A549 (cell line): ENCODE measurements around the gene SEMA5B. TPM values are rescaled to one million over a fixed set of nuclear protein-coding genes. Genes with fewer than 3 reads are reported as not detected.

Experiments
- ATAC-seq, 2 experiments: fragments of 200-7000 bp in 1 of 2; fragments of >200 bp in 1 of 2; cut with Nextera tagmentation in 1 of 2; cut with Tn5 transposase in 1 of 2; 3 replicates each; pipeline versions ENCODE4 v1.8.0 to v1.9.1; 2018 to 2020; ENCODE audit warnings: mild to moderate bottlenecking in 1 of 2, moderate library complexity in 1 of 2
- CTCF ChIA-PET: fragments of 300-600 bp; sonication (Branson Sonifier 250); formaldehyde crosslinking; extraction: SDS; loops from one replicate; lab custom pipeline; 2021; ENCODE audit warnings: antibody characterized with exemption, inconsistent platforms; lab: Yijun Ruan, JAX
- POLR2A ChIA-PET: fragments of 350-600 bp; formaldehyde crosslinking; extraction: SDS; loops from one replicate; lab custom pipeline; 2021; ENCODE audit warnings: antibody characterized with exemption, inconsistent platforms; lab: Yijun Ruan, JAX
- DNase-seq, 2 experiments: peaks; one replicate each; pipeline versions ENCODE4 v3.0.0 to v3.0.0-alpha.2; 2011 to 2016; ENCODE audit warnings: low read depth in 1 of 2, low spot score in 1 of 2
- FAIRE-seq: peaks from 2 replicates; lab custom pipeline; 2011; peaks lifted over from hg19 to GRCh38; lab: Jason Lieb, UNC
- H3K27ac ChIP-seq, 2 experiments: fragments of >200 bp; sonication (Bioruptor Twin); formaldehyde crosslinking; 3 replicates each; pipeline ENCODE4 v1.5.1; 2016 to 2017
- H3K4me1 ChIP-seq: fragments of >200 bp; sonication (Bioruptor Twin); formaldehyde crosslinking; 3 replicates; pipeline ENCODE4 v1.6.1; 2016
- H3K4me2 ChIP-seq: fragments of >200 bp; sonication (Bioruptor Twin); formaldehyde crosslinking; 3 replicates; pipeline ENCODE4 v1.6.1; 2016
- H3K4me3 ChIP-seq: fragments of >200 bp; sonication (Bioruptor Twin); formaldehyde crosslinking; 3 replicates; pipeline ENCODE4 v1.5.1; 2016
- H3K9me3 ChIP-seq: fragments of >200 bp; sonication (Bioruptor Twin); formaldehyde crosslinking; 3 replicates; pipeline ENCODE4 v1.6.1; 2016
- BHLHE40 ChIP-seq: IDR thresholded peaks from 2 replicates; pipeline ENCODE4 v1.6.1; 2012; ENCODE audit warnings: low read depth, low read length, inconsistent platforms
- CBX8 ChIP-seq: fragments of 200-600 bp; sonication (generic); IDR thresholded peaks from 2 replicates; pipeline ENCODE4 v1.6.1; 2016
- CEBPB ChIP-seq, 2 experiments: fragments of >200 bp in 1 of 2; sonication (Bioruptor Twin) in 1 of 2; formaldehyde crosslinking in 1 of 2; IDR thresholded peaks; 2 replicates each; pipeline ENCODE4 v1.6.1; 2012 to 2016
- CTCF ChIP-seq: fragments of >200 bp; sonication (Bioruptor Twin); formaldehyde crosslinking; IDR thresholded peaks from 3 replicates; pipeline ENCODE4 v1.5.1; 2016
- EHMT2 ChIP-seq: fragments of 200-600 bp; sonication (generic); IDR thresholded peaks from 2 replicates; pipeline ENCODE4 v1.6.1; 2016; ENCODE audit warnings: antibody characterized with exemption, low read depth, mild to moderate bottlenecking, moderate library complexity
- EP300 ChIP-seq, 2 experiments: fragments of >200 bp; sonication (Bioruptor Twin); formaldehyde crosslinking; IDR thresholded peaks; 2 replicates in 1 of 2; 3 replicates in 1 of 2; pipeline ENCODE4 v1.6.1; 2016 to 2017
- HDAC2 ChIP-seq: fragments of 200-600 bp; sonication (generic); IDR thresholded peaks from 2 replicates; pipeline ENCODE4 v1.6.1; 2016
- HEYL ChIP-seq: fragments of 250-450 bp; sonication (Bioruptor Pico); IDR thresholded peaks from 2 replicates; pipeline ENCODE4 v1.8.0; 2021; ENCODE audit warnings: mild to moderate bottlenecking, moderate library complexity
- HOXA7 ChIP-seq: fragments of 250-450 bp; sonication (Bioruptor Pico); IDR thresholded peaks from 2 replicates; pipeline ENCODE4 v1.5.0; 2020; ENCODE audit warnings: mild to moderate bottlenecking, moderate library complexity
- KDM1A ChIP-seq: fragments of 200-600 bp; sonication (generic); IDR thresholded peaks from 2 replicates; pipeline ENCODE4 v1.6.1; 2016; ENCODE audit warnings: low read depth, mild to moderate bottlenecking
- NFE2L2 ChIP-seq: fragments of 150-350 bp; conservative IDR thresholded peaks from 2 replicates; pipeline ENCODE4 v1.6.1; 2014; ENCODE audit warnings: low read length
- NR3C1 ChIP-seq: fragments of >200 bp; sonication (Bioruptor Twin); formaldehyde crosslinking; IDR thresholded peaks from 3 replicates; pipeline ENCODE4 v1.6.1; 2017
- PHF8 ChIP-seq: fragments of 200-600 bp; sonication (generic); IDR thresholded peaks from 2 replicates; pipeline ENCODE4 v1.6.1; 2016; ENCODE audit warnings: low read depth, mild to moderate bottlenecking, antibody characterized with exemption, moderate library complexity, borderline replicate concordance
- RAD21 ChIP-seq, 2 experiments: fragments of >200 bp in 1 of 2; sonication (Bioruptor Twin) in 1 of 2; formaldehyde crosslinking in 1 of 2; IDR thresholded peaks in 1 of 2; conservative IDR thresholded peaks in 1 of 2; 2 replicates in 1 of 2; 3 replicates in 1 of 2; pipeline ENCODE4 v1.6.1; 2012 to 2018; ENCODE audit warnings: inconsistent platforms in 1 of 2
- RNF2 ChIP-seq: fragments of 200-600 bp; sonication (generic); IDR thresholded peaks from 2 replicates; pipeline ENCODE4 v1.6.1; 2016; ENCODE audit warnings: low read depth, mild to moderate bottlenecking, antibody characterized with exemption, moderate library complexity, borderline replicate concordance
- ZNF302 ChIP-seq: fragments of 250-450 bp; sonication (Bioruptor Pico); IDR thresholded peaks from 2 replicates; pipeline ENCODE4 v1.9.0; 2021; ENCODE audit warnings: inconsistent platforms, mild to moderate bottlenecking, moderate library complexity
- WGBS: methylation state at CpG from one replicate; pipeline ENCODE4 v1.1.6; 2017; ENCODE audit errors: missing lambda C conversion rate; 5-methylcytosine and 5-hydroxymethylcytosine counted together
- polyA plus RNA-seq, 4 experiments: library from polyadenylated mRNA; depleted of rRNA in 3 of 4; stranded (reverse); fragments of >200 nt; fragmentation: RNase III in 1 of 4; extraction: RNeasy Plus Mini Kit Qiagen cat#74134 plus additional on column Dnase treatment in 1 of 4; gene quantifications; 2 replicates in 3 of 4; 3 replicates in 1 of 4; pipeline ENCODE4 v1.2.3, GENCODE V29; 2011 to 2017
- TF ChIP-seq, protein P1 (sequence below): fragments of >200 bp; sonication (Bioruptor Twin); formaldehyde crosslinking; IDR thresholded peaks from 3 replicates; pipeline ENCODE4 v1.6.1; 2016
- TF ChIP-seq, protein P2 (sequence below): fragments of 250-450 bp; sonication (Bioruptor Pico); IDR thresholded peaks from 2 replicates; pipeline ENCODE4 v1.5.0; 2020; ENCODE audit warnings: low read depth, mild to moderate bottlenecking, moderate library complexity

The SEMA5B gene
- polyA plus RNA-seq, 2 of the 4 experiments (the other 2 are of a cell fraction), result 0.03 TPM; not detected in 1

GRCh38 chr3:122936335-122936734, 91.2 kb downstream of the SEMA5B start (continued):
- TF ChIP-seq, protein P1, sequence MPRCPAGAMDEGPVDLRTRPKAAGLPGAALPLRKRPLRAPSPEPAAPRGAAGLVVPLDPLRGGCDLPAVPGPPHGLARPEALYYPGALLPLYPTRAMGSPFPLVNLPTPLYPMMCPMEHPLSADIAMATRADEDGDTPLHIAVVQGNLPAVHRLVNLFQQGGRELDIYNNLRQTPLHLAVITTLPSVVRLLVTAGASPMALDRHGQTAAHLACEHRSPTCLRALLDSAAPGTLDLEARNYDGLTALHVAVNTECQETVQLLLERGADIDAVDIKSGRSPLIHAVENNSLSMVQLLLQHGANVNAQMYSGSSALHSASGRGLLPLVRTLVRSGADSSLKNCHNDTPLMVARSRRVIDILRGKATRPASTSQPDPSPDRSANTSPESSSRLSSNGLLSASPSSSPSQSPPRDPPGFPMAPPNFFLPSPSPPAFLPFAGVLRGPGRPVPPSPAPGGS, result no peak
- TF ChIP-seq CEBPB (IDR thresholded peaks at IDR 0.05) (no peak), HEYL (CRISPR knock-in tag) (no peak)
- TF ChIP-seq, all 56 proteins: peak for 0

- H3K4me2 ChIP-seq, result no peak overlapping the region
- POLR2A ChIA-PET, result no interaction called here
These were observed 93.3 kb downstream of the SEMA5B start for GRCh38 chr3:122934251-122934650.

DNA sequence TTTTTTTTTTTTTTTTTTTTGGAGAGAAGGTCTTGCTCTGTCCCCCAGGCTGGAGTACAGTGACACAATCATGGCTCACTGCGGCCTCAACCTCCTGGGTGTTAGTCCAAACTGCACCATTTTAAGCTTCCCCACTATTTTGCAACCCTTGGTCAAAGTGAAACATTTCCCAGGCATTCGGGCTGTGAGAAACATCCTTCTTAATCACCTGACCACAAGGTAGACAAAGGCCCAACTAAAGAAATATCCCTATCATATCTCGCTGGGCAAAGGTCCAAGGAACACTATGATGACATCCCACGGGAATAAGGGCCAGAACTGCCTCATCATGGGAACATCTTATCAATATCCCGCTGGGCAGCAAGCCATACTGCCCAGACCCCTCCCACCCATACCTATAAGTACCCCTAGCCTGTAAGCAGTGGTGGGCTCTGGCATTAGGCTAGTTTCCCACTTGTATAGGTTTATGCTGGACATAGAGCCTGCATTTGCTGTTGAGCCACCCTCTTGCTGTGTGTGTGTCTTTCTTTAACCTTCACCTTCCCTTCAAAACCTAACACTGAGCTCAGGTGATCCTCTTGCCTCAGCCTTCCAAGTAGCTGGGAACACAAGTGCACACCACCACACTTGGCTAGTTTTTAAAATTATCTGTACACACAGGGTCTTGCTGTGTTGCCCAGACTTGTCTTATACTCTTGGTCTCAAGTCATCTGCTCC, 95.2 kb downstream of the SEMA5B start:
- no peak for ATAC-seq
- H3K4me2 ChIP-seq, result no peak overlapping the region
- no peak for FAIRE-seq

More at GRCh38 chr3:122934251-122934650, 93.3 kb downstream of the SEMA5B start:
- Histone ChIP-seq H3K9me3 (no peaks in the 10 kb centered on the region), H3K4me3 (no peak overlapping the region), H3K4me1 (no peaks in the 10 kb centered on the region), H3K27ac (no peak overlapping the region)
- ATAC-seq (no peak), FAIRE-seq (no peak), DNase-seq (no peak)
- CTCF ChIA-PET, result interaction anchor here (0.9 to 1.4 kb wide), 2 partner anchors 8 to 10 kb away, joined by 3 to 5 read pairs; no protein-coding TSS in a partner anchor
- 59% methylated on average over 1 of the region's 1 CpG for WGBS
- TF ChIP-seq RNF2 (no peak), EHMT2 (no peak), NR3C1 (no peak), ZNF302 (CRISPR knock-in tag) (no peak), KDM1A (no peak), RAD21 (conservative IDR thresholded peaks at IDR 0.05 in 1 of 2, IDR thresholded peaks at IDR 0.05 in 1 of 2) (no peak), CTCF (no peak), HOXA7 (CRISPR knock-in tag) (no peak)
- TF ChIP-seq, protein P2, sequence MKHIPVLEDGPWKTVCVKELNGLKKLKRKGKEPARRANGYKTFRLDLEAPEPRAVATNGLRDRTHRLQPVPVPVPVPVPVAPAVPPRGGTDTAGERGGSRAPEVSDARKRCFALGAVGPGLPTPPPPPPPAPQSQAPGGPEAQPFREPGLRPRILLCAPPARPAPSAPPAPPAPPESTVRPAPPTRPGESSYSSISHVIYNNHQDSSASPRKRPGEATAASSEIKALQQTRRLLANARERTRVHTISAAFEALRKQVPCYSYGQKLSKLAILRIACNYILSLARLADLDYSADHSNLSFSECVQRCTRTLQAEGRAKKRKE (CRISPR knock-in tag), result no peak

More for the DNA sequence above, 95.2 kb downstream of the SEMA5B start:
- H3K4me1 ChIP-seq, result no peaks in the 10 kb centered on the region
- POLR2A ChIA-PET, result no interaction called here
- WGBS, result 53% methylated on average over 5 of the region's 5 CpGs
- no peak overlapping the region for H3K27ac ChIP-seq
- CTCF ChIA-PET, result no interaction called here
- TF ChIP-seq RNF2 (no peak), NFE2L2 (no peak), PHF8 (no peak), CBX8 (no peak), BHLHE40 (no peak), KDM1A (no peak), EP300 (IDR thresholded peaks at IDR 0.05) (no peak), HDAC2 (no peak)
- TF ChIP-seq, protein P1, result no peak
- TF ChIP-seq, protein P2 (CRISPR knock-in tag), result no peak
- TF ChIP-seq, all 56 proteins: peak for 0
- Histone ChIP-seq H3K9me3 (no peaks in the 10 kb centered on the region), H3K4me3 (no peak overlapping the region)
- DNase-seq, result no peak
